SK-N-SH treated with all-trans-retinoic acid at 6 μM for 48 hours (cell line): Measurements from ENCODE around the gene RHOU.

Experiments
- ATAC-seq: fragments of 200-7000 bp; cut with Tn5 transposase; 3 replicates; pipeline ENCODE4 v1.9.1; 2020; ENCODE audit warnings: mild to moderate bottlenecking, moderate library complexity
- ARNTL ChIP-seq: fragments of 450-650 bp; formaldehyde crosslinking; IDR thresholded peaks from 2 replicates; pipeline ENCODE4 v1.5.0; 2020; ENCODE audit warnings: low read depth, mild to moderate bottlenecking, moderate library complexity, borderline replicate concordance
- BACH2 ChIP-seq: fragments of 250-450 bp; sonication (Bioruptor Pico); IDR thresholded peaks from 2 replicates; pipeline ENCODE4 v1.9.0; 2021; ENCODE audit warnings: mild to moderate bottlenecking, borderline replicate concordance
- ESRRG ChIP-seq: fragments of 250-450 bp; sonication (Bioruptor Pico); IDR thresholded peaks from 2 replicates; pipeline ENCODE4 v1.6.1; 2021; ENCODE audit warnings: mild to moderate bottlenecking
- GLIS3 ChIP-seq: fragments of 250-450 bp; sonication (Bioruptor Pico); IDR thresholded peaks from 2 replicates; pipeline ENCODE4 v1.5.0; 2020; ENCODE audit warnings: mild to moderate bottlenecking, moderate library complexity
- OSR1 ChIP-seq: fragments of 250-450 bp; sonication (Bioruptor Pico); IDR thresholded peaks from 2 replicates; pipeline ENCODE4 v1.8.0; 2022; ENCODE audit warnings: moderate library complexity, mild to moderate bottlenecking, inconsistent platforms
- PPARA ChIP-seq: fragments of 250-450 bp; sonication (Bioruptor Pico); IDR thresholded peaks from 2 replicates; pipeline ENCODE4 v1.5.0; 2020; ENCODE audit warnings: mild to moderate bottlenecking, borderline replicate concordance
- RARB ChIP-seq: fragments of 250-450 bp; sonication (Bioruptor Pico); IDR thresholded peaks from 2 replicates; pipeline ENCODE4 v1.8.0; 2021; ENCODE audit warnings: mild to moderate bottlenecking, moderate library complexity
- SNAI2 ChIP-seq: fragments of 250-450 bp; sonication (Bioruptor Pico); IDR thresholded peaks from 2 replicates; pipeline ENCODE4 v1.5.0; 2020; ENCODE audit warnings: mild to moderate bottlenecking, moderate library complexity
- TCF4 ChIP-seq: fragments of 250-450 bp; sonication (Bioruptor Pico); IDR thresholded peaks from 2 replicates; pipeline ENCODE4 v1.8.0; 2021; ENCODE audit warnings: mild to moderate bottlenecking, moderate library complexity, borderline replicate concordance
- TOX ChIP-seq: fragments of 250-450 bp; sonication (Bioruptor Pico); IDR thresholded peaks from 2 replicates; pipeline ENCODE4 v1.8.0; 2021; ENCODE audit warnings: mild to moderate bottlenecking, moderate library complexity, borderline replicate concordance
- ZC3H10 ChIP-seq: fragments of 250-450 bp; sonication (Bioruptor Pico); IDR thresholded peaks from 2 replicates; pipeline ENCODE4 v1.5.1; 2021; ENCODE audit warnings: mild to moderate bottlenecking, moderate library complexity
- ZFP3 ChIP-seq: fragments of 250-450 bp; sonication (Bioruptor Pico); IDR thresholded peaks from 2 replicates; pipeline ENCODE4 v1.5.0; 2020; ENCODE audit warnings: mild to moderate bottlenecking, moderate library complexity
- ZFP30 ChIP-seq: fragments of 450-650 bp; formaldehyde crosslinking; IDR thresholded peaks from 2 replicates; pipeline ENCODE4 v1.5.0; 2022; ENCODE audit warnings: mild to moderate bottlenecking, moderate library complexity
- ZNF565 ChIP-seq: fragments of 450-650 bp; formaldehyde crosslinking; conservative IDR thresholded peaks from 2 replicates; pipeline ENCODE4 v1.5.0; 2020; ENCODE audit warnings: low read depth, mild to moderate bottlenecking, moderate library complexity
- ZNF70 ChIP-seq: fragments of 450-650 bp; formaldehyde crosslinking; IDR thresholded peaks from 2 replicates; pipeline ENCODE4 v1.5.0; 2020; ENCODE audit warnings: mild to moderate bottlenecking, moderate library complexity
- TF ChIP-seq, protein P1 (sequence below): fragments of 250-450 bp; sonication (Bioruptor Pico); IDR thresholded peaks from 2 replicates; pipeline ENCODE4 v1.5.1; 2020; ENCODE audit warnings: low read depth, mild to moderate bottlenecking, moderate library complexity
- TF ChIP-seq, protein P2 (sequence below): fragments of 250-450 bp; sonication (Bioruptor Pico); IDR thresholded peaks from 2 replicates; pipeline ENCODE4 v1.5.0; 2020; ENCODE audit warnings: mild to moderate bottlenecking, moderate library complexity
- TF ChIP-seq, protein P3 (sequence below): fragments of 250-450 bp; sonication (Bioruptor Pico); IDR thresholded peaks from 2 replicates; pipeline ENCODE4 v1.8.0; 2021; ENCODE audit warnings: low read depth, mild to moderate bottlenecking, moderate library complexity, borderline replicate concordance
- TF ChIP-seq, protein P4 (sequence below): fragments of 250-450 bp; sonication (Bioruptor Pico); IDR thresholded peaks from 2 replicates; pipeline ENCODE4 v1.8.0; 2020; ENCODE audit warnings: mild to moderate bottlenecking, moderate library complexity, borderline replicate concordance
- TF ChIP-seq, protein P5 (sequence below): fragments of 250-450 bp; sonication (Bioruptor Pico); IDR thresholded peaks from 2 replicates; pipeline ENCODE4 v1.5.1; 2021; ENCODE audit warnings: mild to moderate bottlenecking, moderate library complexity

RHOU gene

DNA sequence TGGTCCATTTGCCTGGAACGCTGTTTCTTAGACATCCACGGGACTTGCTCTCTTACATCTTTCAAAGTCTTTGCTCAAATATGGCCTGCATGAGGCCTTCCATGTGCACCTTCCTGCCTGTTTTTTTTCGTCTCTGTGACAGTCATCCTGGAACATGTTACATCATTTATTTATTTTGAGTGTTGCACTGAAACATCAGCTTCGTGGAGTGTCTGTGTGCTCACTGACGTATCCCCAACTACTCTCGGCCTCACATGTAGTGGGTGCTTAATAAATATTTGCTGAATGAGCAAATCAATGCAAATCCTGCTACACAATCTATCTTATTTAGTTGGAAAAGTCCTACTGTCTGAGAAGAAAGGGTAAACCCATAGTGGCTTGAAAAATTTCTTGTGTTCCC, 11.4 kb upstream of the RHOU start (continued):
- TF ChIP-seq, protein P1, sequence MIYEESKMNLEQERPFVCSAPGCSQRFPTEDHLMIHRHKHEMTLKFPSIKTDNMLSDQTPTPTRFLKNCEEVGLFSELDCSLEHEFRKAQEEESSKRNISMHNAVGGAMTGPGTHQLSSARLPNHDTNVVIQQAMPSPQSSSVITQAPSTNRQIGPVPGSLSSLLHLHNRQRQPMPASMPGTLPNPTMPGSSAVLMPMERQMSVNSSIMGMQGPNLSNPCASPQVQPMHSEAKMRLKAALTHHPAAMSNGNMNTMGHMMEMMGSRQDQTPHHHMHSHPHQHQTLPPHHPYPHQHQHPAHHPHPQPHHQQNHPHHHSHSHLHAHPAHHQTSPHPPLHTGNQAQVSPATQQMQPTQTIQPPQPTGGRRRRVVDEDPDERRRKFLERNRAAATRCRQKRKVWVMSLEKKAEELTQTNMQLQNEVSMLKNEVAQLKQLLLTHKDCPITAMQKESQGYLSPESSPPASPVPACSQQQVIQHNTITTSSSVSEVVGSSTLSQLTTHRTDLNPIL (CRISPR knock-in tag) = no peak

DNA sequence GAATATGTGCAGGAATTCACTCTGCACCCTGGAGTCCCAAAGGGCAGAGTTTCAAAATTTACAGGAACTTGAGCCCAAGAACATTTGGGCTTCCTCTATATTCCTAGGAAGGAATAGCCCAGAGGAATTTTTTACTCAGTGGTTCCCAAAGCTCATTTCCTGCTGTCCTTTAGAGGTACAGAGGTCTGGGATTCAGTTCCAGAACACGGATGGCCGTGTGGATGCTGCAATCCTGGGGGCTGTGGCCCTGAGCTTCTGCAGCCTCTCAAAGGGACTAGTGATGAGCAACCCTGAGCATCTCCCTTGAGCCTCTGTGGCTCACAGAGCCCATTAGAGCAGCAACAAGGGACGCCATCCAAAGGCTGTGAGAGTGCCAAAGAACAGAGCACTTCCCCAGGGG, 10.1 kb upstream of the RHOU start:
- no peak for TF ChIP-seq TOX (CRISPR knock-in tag)
- no peak for TF ChIP-seq ZNF70 (CRISPR knock-in tag)
- TF ChIP-seq ARNTL = no peak
- TF ChIP-seq BACH2 (CRISPR knock-in tag) = no peak

DNA sequence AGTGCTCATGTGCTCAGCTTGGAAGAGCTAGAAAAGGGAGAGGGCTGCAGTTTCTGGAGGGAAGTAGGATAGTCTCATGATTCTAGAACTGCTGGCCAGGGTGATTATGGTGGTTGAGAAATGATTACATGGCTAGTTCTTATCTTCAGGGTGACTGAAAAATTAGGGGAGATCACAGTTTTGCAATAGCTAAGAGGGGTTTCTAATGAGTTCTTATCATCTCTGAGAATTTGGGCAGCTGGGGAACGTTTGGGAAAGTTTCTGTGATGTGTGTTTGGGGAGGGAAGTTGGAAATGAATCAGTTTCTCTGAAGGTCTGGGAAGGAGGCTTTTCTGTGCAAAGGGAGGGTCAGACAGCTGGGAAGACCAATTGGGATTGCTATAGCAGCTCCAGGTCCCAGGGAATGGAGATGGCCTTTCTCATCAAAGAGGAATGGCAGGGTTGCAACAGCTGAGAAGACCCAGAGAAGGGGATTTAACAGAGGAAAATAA, 7.6 kb upstream of the RHOU start:
- ATAC-seq = no peak
- no peak for TF ChIP-seq ESRRG (CRISPR knock-in tag)
- TF ChIP-seq ZC3H10 (CRISPR knock-in tag) = no peak
- no peak for TF ChIP-seq RARB
- TF ChIP-seq ZFP3 (CRISPR knock-in tag) = no peak
- TF ChIP-seq, protein P2, sequence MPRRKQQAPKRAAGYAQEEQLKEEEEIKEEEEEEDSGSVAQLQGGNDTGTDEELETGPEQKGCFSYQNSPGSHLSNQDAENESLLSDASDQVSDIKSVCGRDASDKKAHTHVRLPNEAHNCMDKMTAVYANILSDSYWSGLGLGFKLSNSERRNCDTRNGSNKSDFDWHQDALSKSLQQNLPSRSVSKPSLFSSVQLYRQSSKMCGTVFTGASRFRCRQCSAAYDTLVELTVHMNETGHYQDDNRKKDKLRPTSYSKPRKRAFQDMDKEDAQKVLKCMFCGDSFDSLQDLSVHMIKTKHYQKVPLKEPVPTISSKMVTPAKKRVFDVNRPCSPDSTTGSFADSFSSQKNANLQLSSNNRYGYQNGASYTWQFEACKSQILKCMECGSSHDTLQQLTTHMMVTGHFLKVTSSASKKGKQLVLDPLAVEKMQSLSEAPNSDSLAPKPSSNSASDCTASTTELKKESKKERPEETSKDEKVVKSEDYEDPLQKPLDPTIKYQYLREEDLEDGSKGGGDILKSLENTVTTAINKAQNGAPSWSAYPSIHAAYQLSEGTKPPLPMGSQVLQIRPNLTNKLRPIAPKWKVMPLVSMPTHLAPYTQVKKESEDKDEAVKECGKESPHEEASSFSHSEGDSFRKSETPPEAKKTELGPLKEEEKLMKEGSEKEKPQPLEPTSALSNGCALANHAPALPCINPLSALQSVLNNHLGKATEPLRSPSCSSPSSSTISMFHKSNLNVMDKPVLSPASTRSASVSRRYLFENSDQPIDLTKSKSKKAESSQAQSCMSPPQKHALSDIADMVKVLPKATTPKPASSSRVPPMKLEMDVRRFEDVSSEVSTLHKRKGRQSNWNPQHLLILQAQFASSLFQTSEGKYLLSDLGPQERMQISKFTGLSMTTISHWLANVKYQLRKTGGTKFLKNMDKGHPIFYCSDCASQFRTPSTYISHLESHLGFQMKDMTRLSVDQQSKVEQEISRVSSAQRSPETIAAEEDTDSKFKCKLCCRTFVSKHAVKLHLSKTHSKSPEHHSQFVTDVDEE = no peak
- no peak for TF ChIP-seq OSR1 (CRISPR knock-in tag)
- TF ChIP-seq, protein P3, sequence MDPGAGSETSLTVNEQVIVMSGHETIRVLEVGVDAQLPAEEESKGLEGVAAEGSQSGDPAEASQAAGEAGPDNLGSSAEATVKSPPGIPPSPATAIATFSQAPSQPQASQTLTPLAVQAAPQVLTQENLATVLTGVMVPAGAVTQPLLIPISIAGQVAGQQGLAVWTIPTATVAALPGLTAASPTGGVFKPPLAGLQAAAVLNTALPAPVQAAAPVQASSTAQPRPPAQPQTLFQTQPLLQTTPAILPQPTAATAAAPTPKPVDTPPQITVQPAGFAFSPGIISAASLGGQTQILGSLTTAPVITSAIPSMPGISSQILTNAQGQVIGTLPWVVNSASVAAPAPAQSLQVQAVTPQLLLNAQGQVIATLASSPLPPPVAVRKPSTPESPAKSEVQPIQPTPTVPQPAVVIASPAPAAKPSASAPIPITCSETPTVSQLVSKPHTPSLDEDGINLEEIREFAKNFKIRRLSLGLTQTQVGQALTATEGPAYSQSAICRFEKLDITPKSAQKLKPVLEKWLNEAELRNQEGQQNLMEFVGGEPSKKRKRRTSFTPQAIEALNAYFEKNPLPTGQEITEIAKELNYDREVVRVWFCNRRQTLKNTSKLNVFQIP = no peak
- TF ChIP-seq TOX (CRISPR knock-in tag) = no peak
- TF ChIP-seq BACH2 (CRISPR knock-in tag) = no peak
- TF ChIP-seq ZFP30 = no peak
- no peak for TF ChIP-seq ZNF565 (CRISPR knock-in tag)
- TF ChIP-seq TCF4 (CRISPR knock-in tag) = no peak
- no peak for TF ChIP-seq SNAI2 (CRISPR knock-in tag)
- no peak for TF ChIP-seq ARNTL
- TF ChIP-seq, protein P4, sequence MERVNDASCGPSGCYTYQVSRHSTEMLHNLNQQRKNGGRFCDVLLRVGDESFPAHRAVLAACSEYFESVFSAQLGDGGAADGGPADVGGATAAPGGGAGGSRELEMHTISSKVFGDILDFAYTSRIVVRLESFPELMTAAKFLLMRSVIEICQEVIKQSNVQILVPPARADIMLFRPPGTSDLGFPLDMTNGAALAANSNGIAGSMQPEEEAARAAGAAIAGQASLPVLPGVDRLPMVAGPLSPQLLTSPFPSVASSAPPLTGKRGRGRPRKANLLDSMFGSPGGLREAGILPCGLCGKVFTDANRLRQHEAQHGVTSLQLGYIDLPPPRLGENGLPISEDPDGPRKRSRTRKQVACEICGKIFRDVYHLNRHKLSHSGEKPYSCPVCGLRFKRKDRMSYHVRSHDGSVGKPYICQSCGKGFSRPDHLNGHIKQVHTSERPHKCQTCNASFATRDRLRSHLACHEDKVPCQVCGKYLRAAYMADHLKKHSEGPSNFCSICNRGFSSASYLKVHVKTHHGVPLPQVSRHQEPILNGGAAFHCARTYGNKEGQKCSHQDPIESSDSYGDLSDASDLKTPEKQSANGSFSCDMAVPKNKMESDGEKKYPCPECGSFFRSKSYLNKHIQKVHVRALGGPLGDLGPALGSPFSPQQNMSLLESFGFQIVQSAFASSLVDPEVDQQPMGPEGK (CRISPR knock-in tag) = no peak

More for the DNA sequence above, 10.1 kb upstream of the RHOU start:
- no peak for ATAC-seq

DNA sequence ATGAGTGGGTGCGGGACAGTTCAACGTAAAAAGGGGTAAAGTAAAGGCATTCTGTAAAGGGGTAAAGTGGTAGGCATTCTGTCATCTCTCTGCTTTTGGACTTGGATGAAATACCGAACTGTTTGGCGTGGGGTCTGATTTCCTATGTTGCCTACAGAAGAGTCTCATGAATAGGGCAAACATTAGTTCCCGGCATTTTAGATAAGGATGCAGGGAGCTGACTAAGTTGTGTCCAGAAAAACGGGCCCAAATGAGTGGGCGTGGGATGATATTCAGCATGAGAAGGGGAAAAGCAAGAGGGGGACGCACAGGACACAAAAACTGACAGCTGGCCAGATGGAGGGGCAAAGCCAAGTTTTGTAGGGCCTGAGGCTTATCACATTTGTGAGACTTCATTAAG, 2.9 kb upstream of the RHOU start:
- TF ChIP-seq ESRRG (CRISPR knock-in tag) = no peak
- no peak for TF ChIP-seq PPARA (CRISPR knock-in tag)
- no peak for TF ChIP-seq RARB
- TF ChIP-seq ARNTL = no peak
- TF ChIP-seq ZNF565 (CRISPR knock-in tag) = no peak
- TF ChIP-seq, protein P1 (CRISPR knock-in tag) = no peak
- TF ChIP-seq ZFP30 = no peak
- no peak for TF ChIP-seq GLIS3 (CRISPR knock-in tag)
- TF ChIP-seq, protein P5, sequence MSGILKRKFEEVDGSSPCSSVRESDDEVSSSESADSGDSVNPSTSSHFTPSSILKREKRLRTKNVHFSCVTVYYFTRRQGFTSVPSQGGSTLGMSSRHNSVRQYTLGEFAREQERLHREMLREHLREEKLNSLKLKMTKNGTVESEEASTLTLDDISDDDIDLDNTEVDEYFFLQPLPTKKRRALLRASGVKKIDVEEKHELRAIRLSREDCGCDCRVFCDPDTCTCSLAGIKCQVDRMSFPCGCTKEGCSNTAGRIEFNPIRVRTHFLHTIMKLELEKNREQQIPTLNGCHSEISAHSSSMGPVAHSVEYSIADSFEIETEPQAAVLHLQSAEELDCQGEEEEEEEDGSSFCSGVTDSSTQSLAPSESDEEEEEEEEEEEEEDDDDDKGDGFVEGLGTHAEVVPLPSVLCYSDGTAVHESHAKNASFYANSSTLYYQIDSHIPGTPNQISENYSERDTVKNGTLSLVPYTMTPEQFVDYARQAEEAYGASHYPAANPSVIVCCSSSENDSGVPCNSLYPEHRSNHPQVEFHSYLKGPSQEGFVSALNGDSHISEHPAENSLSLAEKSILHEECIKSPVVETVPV (CRISPR knock-in tag) = no peak
- TF ChIP-seq ZFP3 (CRISPR knock-in tag) = no peak
- TF ChIP-seq ZNF70 (CRISPR knock-in tag) = no peak
- ATAC-seq = no peak
